Cardiac muscle cell (in vitro differentiated cells and primary cell): ENCODE results near the gene CENPQ. TPM values are rescaled to one million over a fixed set of nuclear protein-coding genes. Genes with fewer than 3 reads are reported as not detected.

Experiments
- DNase-seq, 2 donors: peaks; one replicate each; pipeline versions ENCODE4 v3.0.0 to v3.0.0-alpha.2; 2010 to 2017; ENCODE audit warnings: low read depth in 1 of 2, low spot score in 1 of 2
- H3K27ac ChIP-seq: fragments of 200-600 bp; sonication (generic); 2 replicates; pipeline ENCODE4 v1.5.1; 2016
- H3K27me3 ChIP-seq: fragments of 200-600 bp; sonication (generic); 2 replicates; pipeline ENCODE4 v1.6.0; 2016; ENCODE audit warnings: control low read depth
- H3K36me3 ChIP-seq: fragments of 200-600 bp; sonication (generic); 2 replicates; pipeline ENCODE4 v1.5.1; 2016; ENCODE audit warnings: control low read depth
- H3K4me1 ChIP-seq: fragments of 200-600 bp; sonication (generic); 2 replicates; pipeline ENCODE4 v1.8.1; 2017; ENCODE audit warnings: low read depth, mild to moderate bottlenecking, mixed run types
- H3K4me3 ChIP-seq: fragments of 200-600 bp; sonication (generic); 2 replicates; pipeline ENCODE4 v1.5.1; 2016; ENCODE audit warnings: mild to moderate bottlenecking
- H3K9me3 ChIP-seq: fragments of 200-600 bp; sonication (generic); 2 replicates; pipeline ENCODE4 v1.5.1; 2017; ENCODE audit warnings: low read depth, mild to moderate bottlenecking, control low read depth
- polyA plus RNA-seq: library from polyadenylated mRNA; unstranded; fragments of >200 nt; fragmentation: Nextera tagmentation; extraction: Ambion mirVana; gene quantifications from 2 replicates; pipeline ENCODE4 v1.2.1, GENCODE V29; 2016
- total RNA-seq: library from RNA; depleted of rRNA; stranded (reverse); fragments of >200 nt; gene quantifications from 2 replicates; pipeline ENCODE4 v1.2.3, GENCODE V29; 2016
- TF ChIP-seq, protein P1 (sequence below): IDR thresholded peaks from 2 replicates; pipeline ENCODE4 v1.5.1; 2012; ENCODE audit warnings: low read depth, mild to moderate bottlenecking, low read length

Gene CENPQ
- total and polyA plus RNA-seq, 2 experiments from 2014 or later: 4.0 to 4.8 TPM

DNA sequence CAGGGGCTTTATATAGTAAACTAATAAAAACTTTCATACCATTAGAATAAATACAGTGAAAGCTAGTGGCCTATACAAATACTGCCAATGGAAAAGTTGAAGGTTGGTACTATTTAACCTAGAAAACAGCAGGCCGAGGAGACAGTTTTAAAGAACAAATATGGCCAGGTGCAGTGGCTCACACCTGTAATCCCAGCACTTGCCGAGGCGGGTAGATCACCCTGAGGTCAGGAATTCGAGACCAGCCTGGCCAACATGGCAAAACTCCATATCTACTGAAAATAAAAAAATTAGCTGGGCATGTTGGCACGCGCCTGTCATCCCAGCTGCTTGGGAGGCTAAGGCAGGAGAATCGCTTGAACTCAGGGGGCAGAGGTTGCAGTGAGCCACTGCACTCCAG, 61.4 kb downstream of the CENPQ start:
- no peak overlapping the region for H3K4me3 ChIP-seq
- H3K4me1 ChIP-seq: no peaks in the 10 kb centered on the region
- no peak for DNase-seq
- TF ChIP-seq, protein P1, sequence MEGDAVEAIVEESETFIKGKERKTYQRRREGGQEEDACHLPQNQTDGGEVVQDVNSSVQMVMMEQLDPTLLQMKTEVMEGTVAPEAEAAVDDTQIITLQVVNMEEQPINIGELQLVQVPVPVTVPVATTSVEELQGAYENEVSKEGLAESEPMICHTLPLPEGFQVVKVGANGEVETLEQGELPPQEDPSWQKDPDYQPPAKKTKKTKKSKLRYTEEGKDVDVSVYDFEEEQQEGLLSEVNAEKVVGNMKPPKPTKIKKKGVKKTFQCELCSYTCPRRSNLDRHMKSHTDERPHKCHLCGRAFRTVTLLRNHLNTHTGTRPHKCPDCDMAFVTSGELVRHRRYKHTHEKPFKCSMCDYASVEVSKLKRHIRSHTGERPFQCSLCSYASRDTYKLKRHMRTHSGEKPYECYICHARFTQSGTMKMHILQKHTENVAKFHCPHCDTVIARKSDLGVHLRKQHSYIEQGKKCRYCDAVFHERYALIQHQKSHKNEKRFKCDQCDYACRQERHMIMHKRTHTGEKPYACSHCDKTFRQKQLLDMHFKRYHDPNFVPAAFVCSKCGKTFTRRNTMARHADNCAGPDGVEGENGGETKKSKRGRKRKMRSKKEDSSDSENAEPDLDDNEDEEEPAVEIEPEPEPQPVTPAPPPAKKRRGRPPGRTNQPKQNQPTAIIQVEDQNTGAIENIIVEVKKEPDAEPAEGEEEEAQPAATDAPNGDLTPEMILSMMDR: no peak
- no peaks in the 10 kb centered on the region for H3K36me3 ChIP-seq
- H3K27me3 ChIP-seq: no peaks in the 10 kb centered on the region
- no peaks in the 10 kb centered on the region for H3K9me3 ChIP-seq
- H3K27ac ChIP-seq: no peak overlapping the region

DNA sequence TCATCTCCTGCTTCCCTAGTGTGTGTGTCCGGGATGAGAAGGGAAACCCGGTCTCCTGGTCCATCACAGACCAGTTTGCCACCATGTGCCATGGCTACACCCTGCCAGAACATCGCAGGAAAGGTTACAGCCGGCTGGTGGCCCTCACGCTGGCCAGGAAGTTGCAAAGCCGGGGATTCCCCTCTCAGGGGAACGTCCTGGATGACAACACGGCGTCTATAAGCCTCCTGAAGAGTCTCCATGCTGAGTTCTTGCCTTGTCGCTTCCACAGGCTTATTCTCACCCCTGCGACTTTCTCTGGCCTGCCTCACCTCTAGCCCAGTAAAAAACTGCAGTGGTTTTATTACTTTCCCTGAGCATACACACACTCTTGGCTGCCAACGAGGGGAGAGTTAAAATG, 63.4 kb downstream of the CENPQ start:
- Histone ChIP-seq H3K27ac (no peak overlapping the region), H3K4me1 (no peaks in the 10 kb centered on the region), H3K4me3 (no peak overlapping the region), H3K27me3 (no peaks in the 10 kb centered on the region), H3K9me3 (no peaks in the 10 kb centered on the region), H3K36me3 (no peaks in the 10 kb centered on the region)
- TF ChIP-seq, protein P1: no peak
- DNase-seq: no peak

DNA sequence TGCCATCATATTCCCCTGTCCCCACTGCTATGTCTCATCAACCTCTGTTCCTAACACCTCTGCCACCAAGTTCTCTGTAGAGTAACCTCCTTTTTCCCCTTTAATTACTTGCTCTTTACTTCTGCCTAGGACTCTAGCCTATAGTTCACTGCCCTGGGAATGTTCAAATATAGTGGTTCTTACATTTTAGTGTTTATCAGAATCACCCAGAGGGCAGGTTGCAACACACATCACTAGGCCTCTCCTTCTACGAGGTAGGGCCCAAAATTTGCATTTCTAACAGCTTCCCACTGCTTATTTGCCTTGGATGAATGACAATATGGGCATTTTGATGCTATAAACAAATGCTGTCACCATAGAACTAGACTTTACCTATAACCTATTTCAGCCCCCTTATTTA, 64.2 kb downstream of the CENPQ start:
- H3K4me1 ChIP-seq: no peaks in the 10 kb centered on the region
- DNase-seq: no peak
- no peaks in the 10 kb centered on the region for H3K9me3 ChIP-seq
- TF ChIP-seq, protein P1: no peak
- no peaks in the 10 kb centered on the region for H3K27me3 ChIP-seq
- H3K36me3 ChIP-seq: no peaks in the 10 kb centered on the region
- no peak overlapping the region for H3K4me3 ChIP-seq
- H3K27ac ChIP-seq: no peak overlapping the region

DNA sequence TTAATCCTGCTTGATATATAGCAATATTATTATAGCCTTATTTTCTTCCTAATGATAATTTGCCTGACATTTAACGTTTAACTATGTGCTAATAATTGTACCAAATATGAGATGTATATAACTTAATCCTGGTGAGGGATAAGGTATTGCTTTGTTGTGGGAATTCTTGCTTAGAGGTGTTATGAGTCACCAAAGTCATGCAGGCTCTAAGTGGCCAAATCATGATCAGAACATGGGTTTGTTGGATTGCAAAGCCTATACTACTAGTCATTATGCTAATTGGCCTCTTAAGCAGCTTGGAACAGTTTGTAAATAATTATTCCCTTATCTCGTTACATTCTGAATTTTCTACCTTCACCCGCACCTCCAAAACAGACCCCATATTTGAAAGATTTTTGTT, 65.4 kb downstream of the CENPQ start:
- no peak for DNase-seq
- no peak overlapping the region for H3K4me3 ChIP-seq
- H3K27ac ChIP-seq: no peak overlapping the region
- H3K27me3 ChIP-seq: no peaks in the 10 kb centered on the region
- TF ChIP-seq, protein P1: no peak
- no peaks in the 10 kb centered on the region for H3K9me3 ChIP-seq
- H3K36me3 ChIP-seq: no peaks in the 10 kb centered on the region
- H3K4me1 ChIP-seq: no peaks in the 10 kb centered on the region

DNA sequence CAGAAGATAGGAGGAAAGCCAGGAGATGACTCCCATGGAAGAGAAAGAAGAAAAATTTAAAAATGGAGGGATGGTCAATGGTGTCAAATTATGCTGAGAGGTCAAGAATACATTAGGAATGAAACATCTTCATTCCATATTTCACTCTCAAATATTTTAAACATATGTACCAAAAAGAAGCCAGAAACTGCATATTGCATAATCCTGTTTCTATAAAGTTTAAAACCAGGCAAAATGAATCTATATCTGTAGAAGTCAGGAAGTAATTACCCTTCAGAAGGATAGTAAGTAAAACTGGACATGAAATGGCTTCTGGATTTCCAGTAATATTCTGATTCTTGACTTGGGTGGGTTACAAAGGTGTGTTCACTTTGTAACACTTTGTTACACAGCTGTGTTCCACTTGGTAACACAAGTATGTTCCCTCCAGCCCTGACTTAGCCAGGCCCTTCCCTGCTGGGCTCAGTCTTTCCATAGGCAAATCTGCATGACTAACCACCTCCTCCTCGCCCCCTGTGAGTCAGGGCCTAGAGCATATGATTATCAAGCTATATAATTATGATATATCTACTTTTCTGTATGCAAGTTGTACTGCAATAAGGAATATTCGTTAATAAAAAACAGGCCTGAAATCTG, 67.1 kb downstream of the CENPQ start:
- H3K4me1 ChIP-seq: no peaks in the 10 kb centered on the region
- no peak overlapping the region for H3K4me3 ChIP-seq
- no peaks in the 10 kb centered on the region for H3K36me3 ChIP-seq
- H3K27me3 ChIP-seq: no peaks in the 10 kb centered on the region
- no peaks in the 10 kb centered on the region for H3K9me3 ChIP-seq
- TF ChIP-seq, protein P1: no peak
- no peak overlapping the region for H3K27ac ChIP-seq
- no peak for DNase-seq
